Measurements from ENCODE around the gene CSTPP1.

CSTPP1 gene

DNA sequence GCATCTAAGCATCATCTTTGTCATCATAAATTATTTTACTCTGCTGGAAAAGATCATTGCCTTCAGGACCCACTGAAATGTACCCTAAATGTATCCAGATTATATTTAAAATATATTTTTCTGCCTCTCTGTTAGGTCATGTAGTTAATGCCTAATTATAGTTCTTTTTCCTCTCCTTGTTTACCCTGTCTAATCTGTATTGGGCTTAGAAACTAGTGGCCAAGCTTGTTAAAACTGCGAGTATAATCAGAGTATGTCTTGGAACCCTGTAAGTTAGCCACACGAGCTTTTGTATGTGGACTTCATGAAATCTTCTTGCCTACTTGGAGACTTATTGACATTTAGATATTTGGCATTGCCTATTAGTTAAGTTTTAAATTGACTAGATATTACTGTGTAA, 184.5 kb downstream of the CSTPP1 start:
- FAIRE-seq (no peak), DNase-seq (ENCODE audit: insufficient read length, low spot score) (no peak)

DNA sequence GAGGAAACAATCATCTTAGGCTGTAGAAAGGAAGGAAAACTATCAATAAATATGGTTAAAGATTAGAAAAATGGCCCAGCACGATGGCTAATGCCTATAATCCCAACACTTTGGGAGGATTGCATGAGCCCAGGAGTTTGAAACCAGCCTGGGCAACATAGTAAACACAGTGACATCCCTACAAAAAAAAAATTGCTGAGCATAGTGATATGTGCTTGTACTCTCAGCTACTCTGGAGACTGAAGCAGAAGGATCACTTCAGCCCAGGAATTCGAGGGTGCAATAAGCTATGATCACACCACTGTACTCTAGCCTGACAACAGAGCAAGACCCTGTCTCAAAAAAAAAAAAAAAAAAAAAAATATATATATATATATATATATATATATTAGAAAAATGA, 185.2 kb downstream of the CSTPP1 start:
- FAIRE-seq, result no peak
- DNase-seq (ENCODE audit: insufficient read length, low spot score), result no peak

DNA sequence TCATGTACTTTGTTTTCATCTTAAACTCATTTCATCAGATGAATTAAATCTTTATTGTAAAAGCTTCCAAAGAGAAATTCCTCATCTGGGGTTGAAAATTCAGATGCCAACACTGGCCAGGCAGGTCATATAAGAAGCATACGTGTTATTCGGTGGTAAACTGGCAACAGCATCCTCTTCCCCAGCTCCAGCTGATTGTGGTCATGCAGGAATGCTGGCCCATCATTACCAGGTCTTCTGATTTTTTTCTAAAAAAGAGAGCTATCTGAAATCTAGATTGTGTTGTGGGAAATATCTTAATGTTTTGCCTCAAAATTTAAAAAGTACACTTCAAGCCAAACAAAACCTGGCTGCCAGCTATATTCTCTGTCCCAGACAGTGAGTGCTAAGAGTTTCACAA, 186.5 kb downstream of the CSTPP1 start:
- DNase-seq (ENCODE audit: insufficient read length, low spot score) (no peak), FAIRE-seq (no peak)

DNA sequence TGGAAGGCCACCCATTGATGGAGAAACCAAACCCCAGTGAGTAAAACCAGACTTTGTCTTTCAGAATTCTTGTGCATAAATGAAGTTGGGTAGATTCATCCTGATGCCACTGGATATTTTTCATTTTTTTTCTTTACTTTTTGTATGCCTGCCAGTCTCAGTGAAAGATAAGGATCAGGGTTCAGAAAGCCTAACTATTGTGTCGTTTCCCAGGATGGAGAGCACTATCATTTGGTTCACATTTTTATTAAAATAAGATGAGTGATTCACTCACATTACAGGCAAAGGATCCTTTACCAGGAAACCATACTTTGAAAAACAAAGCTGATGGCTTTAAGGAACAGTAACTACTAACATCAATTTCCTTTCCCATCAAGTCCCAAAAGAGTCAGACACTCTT, 188.1 kb downstream of the CSTPP1 start:
- no peak for FAIRE-seq

DNA sequence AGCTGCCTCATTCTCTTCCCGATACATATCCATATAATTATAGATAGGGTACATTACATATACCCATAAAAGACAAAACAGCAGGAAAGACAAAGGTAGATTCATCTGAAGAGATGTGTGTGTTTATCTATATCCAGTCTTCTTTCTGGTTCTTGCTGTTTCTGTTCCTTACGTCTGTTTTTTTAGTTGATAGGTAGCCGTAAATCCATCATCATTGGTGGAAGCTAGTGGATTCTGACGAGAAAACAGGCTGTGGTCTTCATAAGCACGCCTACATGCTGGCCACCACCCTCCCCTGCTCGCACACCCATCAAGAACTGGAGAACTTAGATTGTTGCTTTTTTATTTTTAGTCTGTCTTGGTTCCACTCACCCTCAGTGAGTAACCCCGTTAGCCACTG, 188.5 kb downstream of the CSTPP1 start:
- no peak for DNase-seq (ENCODE audit: insufficient read length, low spot score)
- no peak for FAIRE-seq

More for the DNA sequence above, 188.1 kb downstream of the CSTPP1 start:
- no peak for DNase-seq (ENCODE audit: insufficient read length, low spot score)

DNA sequence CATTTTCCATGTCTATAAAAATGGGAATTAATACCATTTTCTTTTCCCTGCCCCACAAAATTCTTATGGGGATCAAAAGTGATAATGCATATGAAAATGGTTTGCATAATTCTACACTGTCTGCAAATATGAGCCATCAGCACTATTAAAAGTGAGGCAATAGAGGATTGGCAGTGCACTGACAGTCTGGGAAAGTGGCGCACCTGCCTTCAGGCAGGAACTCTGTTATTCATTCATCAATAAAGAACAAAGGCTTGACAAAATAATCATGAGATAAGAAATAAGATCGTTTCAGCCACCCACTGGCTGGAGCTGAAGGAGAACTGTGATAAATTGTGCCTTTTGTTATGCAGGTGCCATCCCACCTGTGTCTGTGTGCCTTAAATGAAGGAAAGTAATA, 190.7 kb downstream of the CSTPP1 start:
- no peak for DNase-seq (ENCODE audit: insufficient read length, low spot score)
- FAIRE-seq, result no peak

DNA sequence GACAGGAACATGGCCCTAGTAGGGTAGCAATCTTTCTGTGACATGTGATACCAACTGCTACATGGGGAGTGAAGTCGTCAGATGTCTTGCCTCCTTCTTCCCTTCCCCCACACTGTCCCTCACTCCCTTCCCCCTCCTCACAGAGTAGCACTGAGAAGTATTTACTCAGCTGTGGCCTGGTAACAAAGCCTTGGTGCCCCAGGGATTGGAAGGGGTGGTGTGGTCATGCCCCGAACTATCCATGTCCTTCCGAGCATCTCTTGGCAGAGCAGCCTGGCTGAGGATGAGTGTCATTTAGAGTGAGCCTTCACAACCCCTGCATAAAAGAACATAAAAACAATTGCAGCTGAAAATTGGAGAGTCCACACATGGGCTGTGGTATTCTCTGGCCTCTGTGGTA, 194.0 kb downstream of the CSTPP1 start:
- DNase-seq (ENCODE audit: insufficient read length, low spot score) (no peak), FAIRE-seq (no peak)

DNA sequence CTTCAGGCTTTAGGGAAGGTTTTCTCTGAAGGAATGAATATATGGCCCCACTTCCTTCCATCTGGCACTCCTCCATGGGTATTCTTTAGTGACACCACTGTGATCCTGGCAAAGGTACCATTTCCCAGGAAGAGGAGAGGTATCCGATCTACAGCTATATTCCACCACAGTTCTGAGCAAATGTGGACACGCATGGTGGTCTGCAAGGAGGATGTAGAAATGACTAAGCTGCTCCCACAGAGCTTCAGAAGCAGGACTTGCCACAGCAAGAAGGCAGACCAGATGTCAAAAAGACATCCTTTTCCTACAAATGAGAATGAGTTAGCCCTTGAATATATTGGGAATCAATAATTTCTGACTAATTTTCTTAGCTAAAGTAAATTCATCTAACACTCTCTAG, 194.6 kb downstream of the CSTPP1 start:
- FAIRE-seq, result no peak

DNA sequence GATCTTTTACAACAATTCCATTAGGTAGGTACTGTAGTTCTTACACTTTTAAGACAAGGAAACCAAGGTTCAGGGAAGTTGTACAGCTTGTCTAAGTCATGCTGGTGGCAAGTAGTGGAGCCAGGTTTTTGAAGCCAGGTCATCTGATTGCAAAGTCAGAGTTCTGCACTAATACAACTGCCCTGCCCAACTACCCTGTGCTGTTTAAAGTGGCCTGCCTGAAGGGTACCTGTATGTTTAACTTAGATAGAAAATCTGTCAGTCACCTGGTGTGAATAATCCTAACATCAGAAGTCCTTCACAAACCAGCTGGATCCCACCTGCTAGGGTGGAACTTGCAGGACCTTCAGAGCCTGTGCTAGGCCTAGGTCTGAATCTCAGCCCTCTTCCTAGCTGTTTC, 195.9 kb downstream of the CSTPP1 start:
- no peak for DNase-seq (ENCODE audit: insufficient read length, low spot score)
- FAIRE-seq, result no peak

More for the DNA sequence above, 194.6 kb downstream of the CSTPP1 start:
- DNase-seq (ENCODE audit: insufficient read length, low spot score), result no peak

DNA sequence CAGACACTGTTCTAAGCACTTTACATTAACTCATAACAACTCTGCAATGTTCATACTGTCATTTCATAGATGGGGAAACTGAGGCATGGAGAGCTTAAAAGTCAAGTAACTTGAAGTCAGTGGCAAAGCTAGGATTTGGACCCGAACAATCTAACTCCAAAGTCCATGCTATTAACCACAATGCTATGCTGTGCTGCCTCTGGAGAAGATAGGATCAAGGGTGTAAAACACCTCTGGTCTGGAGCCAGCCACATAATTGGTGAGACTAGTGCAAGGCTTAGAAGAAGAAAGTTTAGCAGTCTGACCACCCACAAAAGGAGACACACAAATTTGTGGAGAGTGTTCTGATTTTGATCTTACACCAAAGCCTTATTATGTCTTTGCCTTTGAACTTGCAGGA, 196.4 kb downstream of the CSTPP1 start:
- FAIRE-seq, result no peak
- DNase-seq (ENCODE audit: insufficient read length, low spot score), result no peak

DNA sequence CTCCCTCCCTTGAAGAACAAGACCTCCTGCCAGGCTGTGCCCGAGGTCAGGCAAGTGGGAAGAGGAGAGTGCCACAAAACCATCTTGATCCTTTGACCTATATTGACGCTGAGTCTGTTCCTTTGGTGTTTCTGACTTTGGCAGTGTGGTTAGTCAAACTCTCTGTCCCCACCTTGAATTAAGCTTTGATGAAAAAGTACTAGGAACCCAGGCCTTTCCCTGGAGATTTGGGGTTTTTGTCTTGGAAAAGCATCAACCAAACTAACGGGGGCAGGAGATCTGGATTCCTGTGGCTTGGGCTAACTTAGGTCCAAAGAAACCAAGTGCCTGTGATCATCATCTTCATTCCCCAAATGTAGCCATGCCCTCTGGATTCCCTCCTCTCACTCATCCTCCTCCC, 199.8 kb downstream of the CSTPP1 start:
- DNase-seq (ENCODE audit: insufficient read length, low spot score), result no peak
- no peak for FAIRE-seq

DNA sequence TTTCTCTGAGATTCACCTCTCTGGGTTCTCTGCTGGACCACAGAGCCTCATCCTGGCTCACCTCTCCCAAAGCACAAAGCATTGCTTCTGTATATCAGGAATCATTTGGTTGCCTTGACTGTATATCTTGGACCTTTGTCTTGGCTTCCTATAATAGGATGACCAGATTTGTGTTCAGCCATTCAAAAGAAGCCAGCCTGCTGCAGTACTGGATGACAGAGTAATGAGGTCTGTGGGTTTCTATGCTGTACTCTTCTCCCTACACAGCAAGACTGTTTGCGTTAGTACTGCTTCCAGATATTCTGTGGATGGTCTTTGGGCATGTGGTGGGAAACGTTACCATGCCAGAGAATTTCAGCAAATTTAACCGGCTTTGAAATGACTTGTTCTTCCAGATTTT, 200.4 kb downstream of the CSTPP1 start:
- no peak for FAIRE-seq

DNA sequence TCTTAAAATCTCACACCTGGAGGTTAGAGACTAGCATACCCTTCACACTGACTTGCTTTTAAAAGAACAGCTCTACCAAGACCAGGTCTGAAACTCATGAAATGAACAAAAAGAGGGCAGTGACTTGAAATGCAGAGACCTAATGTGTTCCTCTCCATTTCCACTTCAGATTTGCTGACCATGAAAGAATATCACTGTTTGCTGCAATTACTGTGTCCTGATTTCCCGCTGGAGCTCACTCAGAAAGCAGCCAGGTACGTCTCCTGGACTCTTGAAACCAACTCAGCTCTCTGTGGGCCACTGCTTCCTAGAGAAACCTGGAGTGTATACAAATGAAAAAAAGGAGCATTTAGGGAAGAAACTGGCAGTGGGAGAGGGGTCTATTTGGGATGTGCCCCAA, 200.9 kb downstream of the CSTPP1 start:
- FAIRE-seq (no peak), DNase-seq (ENCODE audit: insufficient read length, low spot score) (no peak)

More for the DNA sequence above, 200.4 kb downstream of the CSTPP1 start:
- no peak for DNase-seq (ENCODE audit: insufficient read length, low spot score)

DNA sequence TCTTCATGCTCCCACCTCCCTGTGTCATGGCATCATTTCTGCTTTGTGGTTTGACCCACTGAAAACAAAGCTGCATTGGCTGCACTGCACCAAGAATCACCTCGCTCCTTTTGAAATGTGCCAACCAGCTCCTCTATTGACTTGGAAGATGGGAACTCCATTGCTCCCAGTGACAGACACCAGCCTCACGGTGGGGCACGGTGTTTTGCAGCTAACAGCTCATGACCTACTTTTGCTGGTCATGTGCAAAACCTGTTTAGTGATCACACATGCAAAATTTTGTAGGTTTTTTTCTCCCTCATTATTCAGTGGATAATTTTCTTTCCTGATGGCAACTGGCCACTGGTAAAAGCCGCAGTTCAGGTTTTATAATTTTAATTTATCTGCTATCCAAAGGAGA, 203.3 kb downstream of the CSTPP1 start:
- FAIRE-seq (no peak), DNase-seq (ENCODE audit: insufficient read length, low spot score) (no peak)

DNA sequence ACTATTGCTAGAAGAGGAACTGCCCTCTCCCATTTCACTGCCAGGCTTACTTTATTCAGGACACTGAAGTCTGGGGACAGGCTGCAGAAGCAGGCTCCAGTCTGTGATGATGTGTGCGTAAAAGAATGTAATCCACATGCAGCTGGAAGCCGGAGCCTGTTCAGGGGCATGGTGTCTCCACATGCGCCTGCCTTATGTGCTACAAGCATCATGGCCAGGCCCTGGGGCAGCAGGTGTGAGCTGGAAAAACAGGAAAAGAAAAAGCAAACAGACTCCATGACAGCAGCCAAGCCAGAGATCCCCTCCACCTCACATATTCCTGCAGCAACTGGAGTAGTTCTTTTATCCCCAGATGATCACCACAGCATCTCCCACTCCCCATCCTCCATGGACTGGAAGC, 206.8 kb downstream of the CSTPP1 start:
- DNase-seq (ENCODE audit: insufficient read length, low spot score) (no peak), FAIRE-seq (no peak)

DNA sequence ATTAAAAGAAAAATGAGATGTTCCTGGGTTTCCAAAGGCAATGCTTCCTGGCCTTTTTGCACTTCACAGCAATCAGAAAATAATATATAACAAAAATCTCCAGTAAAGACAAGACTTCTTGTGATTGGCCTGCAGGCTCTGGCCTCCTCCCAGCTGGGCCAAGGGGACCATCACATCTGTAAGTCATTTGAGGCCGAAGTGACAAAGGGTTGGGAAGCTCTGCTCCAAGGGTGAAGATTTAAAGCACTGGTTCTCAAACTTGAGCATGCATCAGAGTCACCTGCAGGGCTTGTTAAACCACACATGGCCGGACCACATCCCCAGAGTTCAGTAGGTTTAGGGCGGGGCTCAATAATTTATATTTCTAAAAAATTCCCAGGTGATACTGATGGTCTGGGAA, 208.0 kb downstream of the CSTPP1 start:
- no peak for FAIRE-seq
- DNase-seq (ENCODE audit: insufficient read length, low spot score), result no peak

DNA sequence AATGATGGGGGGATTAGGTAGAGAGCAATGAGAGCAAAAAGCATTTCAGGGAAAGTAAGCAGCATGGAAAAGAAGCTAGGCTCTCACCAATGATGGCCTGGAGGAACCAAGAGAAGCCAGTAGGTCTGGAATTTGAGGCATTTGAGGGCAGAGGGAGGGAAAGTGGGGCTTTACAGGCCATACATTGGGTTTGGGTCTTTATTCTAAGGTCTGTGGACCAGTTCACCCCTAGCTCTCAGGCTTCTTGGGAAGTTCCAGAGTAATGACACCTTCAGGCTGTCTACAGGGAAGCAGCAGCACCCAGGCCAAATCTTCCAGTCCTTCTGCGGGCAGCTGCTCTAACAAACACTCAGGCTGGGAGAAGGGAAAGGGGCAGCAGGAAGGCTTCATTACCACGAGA, 210.7 kb downstream of the CSTPP1 start:
- DNase-seq (ENCODE audit: insufficient read length, low spot score) (no peak), FAIRE-seq (no peak)

DNA sequence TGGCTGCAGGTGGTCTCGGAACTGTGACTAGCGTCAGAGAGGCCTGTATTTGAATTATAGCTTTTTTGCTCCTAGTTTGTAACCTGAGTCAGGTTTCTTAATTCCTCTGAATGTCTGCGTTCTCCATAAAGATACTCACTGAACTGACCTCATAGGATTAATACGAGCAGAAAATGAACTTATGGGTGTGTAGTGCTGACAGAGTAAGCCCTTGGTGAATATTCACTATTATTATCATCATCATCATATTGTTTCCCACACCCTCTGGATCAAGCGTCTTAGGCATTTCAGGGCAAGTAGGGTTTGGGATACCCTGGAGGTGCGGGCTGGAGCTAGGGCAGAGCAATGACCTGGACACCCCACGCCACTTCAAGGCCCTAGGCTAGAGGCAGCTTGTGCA, 211.1 kb downstream of the CSTPP1 start:
- DNase-seq (ENCODE audit: insufficient read length, low spot score) (no peak), FAIRE-seq (no peak)

DNA sequence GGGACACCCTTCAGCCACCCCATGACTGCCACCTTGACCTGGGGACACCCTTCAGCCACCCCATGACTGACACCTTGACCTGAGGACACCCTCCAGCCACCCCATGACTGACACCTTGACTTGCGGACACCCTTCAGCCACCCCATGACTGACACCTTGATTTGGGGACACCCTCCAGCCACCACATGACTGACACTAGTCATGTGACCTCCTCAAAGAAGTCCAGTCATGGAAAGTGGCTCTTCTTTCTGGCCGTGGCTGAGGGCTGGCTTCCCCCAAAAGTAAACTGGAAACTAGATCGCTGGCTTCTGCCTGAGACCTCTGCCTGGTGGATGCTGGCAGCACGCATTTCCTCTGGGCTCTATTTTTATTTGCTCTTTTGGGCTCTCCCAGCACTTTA, 211.7 kb downstream of the CSTPP1 start:
- FAIRE-seq, result no peak

DNA sequence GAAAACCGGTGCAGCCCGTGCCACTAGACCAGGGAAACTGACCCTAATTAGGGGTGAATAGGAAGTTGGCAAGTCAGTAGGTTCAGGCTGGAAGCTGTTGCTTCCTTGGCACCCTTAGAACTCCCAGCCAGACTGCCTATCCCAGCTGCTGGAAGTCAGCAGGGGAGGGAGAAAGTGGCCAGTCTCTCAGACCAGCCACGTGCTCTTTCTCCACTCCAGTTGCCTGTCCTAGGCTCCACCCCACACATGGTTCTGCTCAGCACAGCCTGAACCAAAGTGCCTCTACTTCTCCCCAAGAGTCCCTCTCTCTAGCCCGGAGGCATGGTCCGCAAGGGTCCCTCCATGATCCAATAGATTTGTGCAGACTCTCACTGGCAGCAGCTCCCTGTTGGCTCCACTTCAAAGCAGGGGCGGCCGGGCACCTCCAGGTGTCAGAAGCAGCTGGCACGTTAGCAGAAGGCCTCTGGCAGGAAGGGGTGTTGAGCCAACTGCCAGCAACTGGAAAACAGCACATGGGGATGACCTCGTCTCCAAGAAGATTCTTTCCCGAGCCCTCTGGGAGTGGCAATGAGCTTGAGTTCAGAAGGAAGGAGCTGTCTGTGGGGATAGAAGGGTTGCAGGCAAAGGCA, 212.5 kb downstream of the CSTPP1 start:
- FAIRE-seq (no peak), DNase-seq (ENCODE audit: insufficient read length, low spot score) (no peak)

More for the DNA sequence above, 211.7 kb downstream of the CSTPP1 start:
- no peak for DNase-seq (ENCODE audit: insufficient read length, low spot score)

DNA sequence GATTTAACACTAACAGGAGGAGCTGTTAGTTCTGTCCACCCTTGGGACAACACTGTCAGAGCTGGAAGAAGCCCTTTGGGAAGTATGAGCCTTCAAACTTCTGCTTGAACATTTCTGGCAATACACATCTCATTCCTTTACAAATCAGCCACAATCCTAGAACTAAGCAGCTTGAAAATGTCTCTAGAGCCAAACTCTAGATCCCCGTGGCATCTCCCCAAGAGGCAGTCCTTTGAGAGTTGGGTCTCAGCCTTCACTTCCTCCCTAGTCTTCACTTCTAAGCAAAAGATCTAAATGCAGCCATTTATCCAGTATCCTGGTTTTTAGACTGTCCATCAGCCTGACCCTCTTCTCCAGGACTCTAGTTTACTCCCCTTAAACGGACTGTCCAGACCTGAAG, 213.2 kb downstream of the CSTPP1 start:
- FAIRE-seq (no peak), DNase-seq (ENCODE audit: insufficient read length, low spot score) (no peak)

DNA sequence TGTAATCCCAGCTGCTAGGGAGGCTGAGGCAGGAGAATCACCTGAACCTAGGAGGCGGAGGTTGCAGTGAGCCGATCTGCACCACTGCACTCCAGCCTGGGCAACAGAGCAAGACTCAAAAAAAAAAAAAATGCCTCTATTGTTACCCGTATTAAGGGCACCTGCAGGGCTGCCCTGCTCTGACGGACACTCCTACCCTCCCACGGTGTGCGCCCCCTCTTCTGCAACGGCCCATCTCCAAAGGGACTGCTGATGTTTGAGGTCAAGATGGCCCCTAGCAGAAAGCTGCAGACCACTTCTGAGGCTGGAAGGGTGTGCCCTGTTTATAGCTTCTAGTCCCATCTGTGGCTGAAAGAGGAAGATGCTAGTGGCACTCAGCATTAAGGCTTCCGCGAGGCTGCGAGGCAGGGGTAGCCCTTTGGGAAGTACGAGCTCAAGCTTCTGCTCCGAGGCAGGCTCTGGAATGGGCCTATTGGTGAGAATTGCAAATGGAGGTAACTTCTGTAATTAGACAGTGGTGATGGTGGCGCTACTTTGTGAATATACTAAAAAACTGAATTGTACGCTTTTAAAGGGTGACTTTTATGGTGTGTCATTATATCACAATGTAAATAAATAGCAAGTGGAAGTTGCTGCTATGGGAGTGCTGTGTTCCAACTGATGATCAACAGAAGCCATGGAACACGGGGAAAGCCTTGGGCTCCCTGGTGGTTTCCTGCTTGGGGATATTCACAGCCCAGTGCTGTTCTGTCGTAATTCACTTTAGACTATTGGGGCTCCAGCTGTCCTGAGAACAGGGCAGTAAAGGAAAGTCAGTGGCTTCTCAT, 215.8 kb downstream of the CSTPP1 start:
- FAIRE-seq (no peak), DNase-seq (ENCODE audit: insufficient read length, low spot score) (no peak)
